CD4-positive, alpha-beta T cell (primary cell): ENCODE measurements around the gene FN3K. TPM values are rescaled to one million over a fixed set of nuclear protein-coding genes. Genes with fewer than 3 reads are reported as not detected.

ENCODE experiments used
- ATAC-seq: fragments of 200-7000 bp; cut with Tn5 transposase; one replicate; pipeline ENCODE4 v1.10.0; 2022; ENCODE audit warnings: mild to moderate bottlenecking; ENCODE audit not compliant: poor library complexity
- CTCF ChIA-PET: fragments of 350-600 bp; sonication (Branson Sonifier 250); formaldehyde crosslinking; loops from one replicate; lab custom pipeline; 2021; ENCODE audit warnings: antibody characterized with exemption, inconsistent platforms; lab: Charles Lee
- POLR2A ChIA-PET: fragments of 350-600 bp; sonication (Branson Sonifier 250); formaldehyde crosslinking; loops from one replicate; lab custom pipeline; 2021; ENCODE audit warnings: antibody characterized with exemption, inconsistent platforms; lab: Charles Lee
- DNase-seq, 14 experiments: peaks; one replicate each; pipeline ENCODE4 v3.0.0-alpha.2; 2013 to 2020; ENCODE audit warnings: mixed read lengths in 2 of 14
- H3K27ac ChIP-seq, 2 donors: one replicate each; pipeline versions ENCODE4 v1.5.1 to v1.7.0; 2013; ENCODE audit warnings: low read length in 2 of 2, low read depth in 1 of 2, mild to moderate bottlenecking in 1 of 2
- H3K27me3 ChIP-seq, 2 experiments: 1 replicate in 1 of 2; 2 replicates in 1 of 2; pipeline versions ENCODE4 v1.6.1 to v1.7.0; 2013; ENCODE audit warnings: low read length in 2 of 2, control low read depth in 1 of 2, mild to moderate bottlenecking in 1 of 2, moderate library complexity in 1 of 2; ENCODE audit not compliant: insufficient read depth in 2 of 2, control insufficient read depth in 1 of 2
- H3K36me3 ChIP-seq: one replicate; pipeline ENCODE4 v1.6.1; 2013; ENCODE audit warnings: low read length, control low read depth; ENCODE audit not compliant: insufficient read depth
- H3K4me1 ChIP-seq: one replicate; pipeline ENCODE4 v1.6.1; 2013; ENCODE audit warnings: low read length, control low read depth; ENCODE audit not compliant: insufficient read depth
- H3K4me3 ChIP-seq: one replicate; pipeline ENCODE4 v1.5.1; 2013; ENCODE audit warnings: mild to moderate bottlenecking, low read length, moderate library complexity
- H3K9me3 ChIP-seq, 2 experiments: 1 replicate in 1 of 2; 2 replicates in 1 of 2; pipeline versions ENCODE4 v1.6.1 to v1.7.0; 2013; ENCODE audit warnings: low read length in 2 of 2, mild to moderate bottlenecking in 2 of 2, control low read depth in 1 of 2, moderate library complexity in 1 of 2; ENCODE audit not compliant: control insufficient read depth in 1 of 2, insufficient read depth in 1 of 2
- H3K27ac Mint-ChIP-seq: one replicate; pipeline ENCODE4 v1.8.0; 2020; ENCODE audit warnings: mixed read lengths
- H3K27me3 Mint-ChIP-seq: one replicate; pipeline ENCODE4 v1.8.0; 2021; ENCODE audit warnings: mixed read lengths
- H3K36me3 Mint-ChIP-seq: one replicate; pipeline ENCODE4 v1.8.0; 2021; ENCODE audit warnings: low read depth, mixed read lengths
- H3K4me1 Mint-ChIP-seq: one replicate; pipeline ENCODE4 v1.8.0; 2021; ENCODE audit warnings: low read depth, mixed read lengths
- H3K4me3 Mint-ChIP-seq: one replicate; pipeline ENCODE4 v1.8.0; 2020; ENCODE audit warnings: mild to moderate bottlenecking, mixed read lengths
- H3K9me3 Mint-ChIP-seq: one replicate; pipeline ENCODE4 v1.8.0; 2020; ENCODE audit warnings: mixed read lengths
- intact Hi-C, 2 experiments: fragments of 100-400 bp; cut with DNase I in 1 of 2; cut with micrococcal nuclease in 1 of 2; formaldehyde crosslinking; loops; one replicate each; pipeline versions ENCODE4 v1.15.1 to v1.9.0; 2023 to 2025; cut with DNase I, micrococcal nuclease
- total RNA-seq, 174 experiments: library from RNA in 2 of 174; stranded (reverse) in 2 of 174; gene quantifications; one replicate each; pipeline ENCODE4 v1.2.3 and lab custom pipeline; 2021 to 2026
- TF ChIP-seq, protein P1 (sequence below): fragments of 200-600 bp; IDR thresholded peaks from one replicate; pipeline ENCODE4 v1.8.0; 2022; ENCODE audit warnings: antibody characterized with exemption, mild to moderate bottlenecking

Gene FN3K
- total RNA-seq, 2 experiments from 2014 or later = 4.2 to 4.9 TPM

DNA sequence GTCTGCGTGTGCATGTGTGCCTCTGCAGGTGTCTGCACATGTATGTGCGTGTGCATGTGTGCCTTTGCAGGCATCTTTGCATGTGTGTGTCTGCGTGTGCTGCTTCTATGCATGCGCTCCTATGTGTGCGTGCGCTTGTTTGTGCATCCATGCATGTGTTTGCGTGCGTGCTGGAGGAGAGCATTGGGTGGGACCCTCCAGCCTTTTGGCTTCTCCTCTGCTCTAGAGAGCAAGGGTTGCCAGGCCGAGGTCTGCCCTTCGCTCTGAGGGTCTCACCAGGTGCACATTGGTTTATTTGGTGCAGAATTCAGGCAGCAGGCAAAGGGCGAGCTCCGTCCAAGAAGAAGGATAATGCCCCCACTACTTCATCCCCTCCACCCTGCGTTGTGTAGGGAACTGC is 35.9 kb upstream of the FN3K start:
- H3K4me1 ChIP-seq = peaks cover 18% of the 10 kb centered on the region
- Mint-ChIP-seq H3K27ac (no peak overlapping the region), H3K9me3 (peaks cover 3% of the 10 kb centered on the region), H3K27me3 (no peaks in the 10 kb centered on the region), H3K4me1 (peaks cover 10% of the 10 kb centered on the region), H3K36me3 (peaks cover 4% of the 10 kb centered on the region), H3K4me3 (peak overlapping the region; percentile 90)
- CTCF ChIA-PET = no interaction called here
- peak overlapping the region; percentile 45 for H3K4me3 ChIP-seq
- ATAC-seq (no peak), DNase-seq (no peak)
- TF ChIP-seq, protein P1, sequence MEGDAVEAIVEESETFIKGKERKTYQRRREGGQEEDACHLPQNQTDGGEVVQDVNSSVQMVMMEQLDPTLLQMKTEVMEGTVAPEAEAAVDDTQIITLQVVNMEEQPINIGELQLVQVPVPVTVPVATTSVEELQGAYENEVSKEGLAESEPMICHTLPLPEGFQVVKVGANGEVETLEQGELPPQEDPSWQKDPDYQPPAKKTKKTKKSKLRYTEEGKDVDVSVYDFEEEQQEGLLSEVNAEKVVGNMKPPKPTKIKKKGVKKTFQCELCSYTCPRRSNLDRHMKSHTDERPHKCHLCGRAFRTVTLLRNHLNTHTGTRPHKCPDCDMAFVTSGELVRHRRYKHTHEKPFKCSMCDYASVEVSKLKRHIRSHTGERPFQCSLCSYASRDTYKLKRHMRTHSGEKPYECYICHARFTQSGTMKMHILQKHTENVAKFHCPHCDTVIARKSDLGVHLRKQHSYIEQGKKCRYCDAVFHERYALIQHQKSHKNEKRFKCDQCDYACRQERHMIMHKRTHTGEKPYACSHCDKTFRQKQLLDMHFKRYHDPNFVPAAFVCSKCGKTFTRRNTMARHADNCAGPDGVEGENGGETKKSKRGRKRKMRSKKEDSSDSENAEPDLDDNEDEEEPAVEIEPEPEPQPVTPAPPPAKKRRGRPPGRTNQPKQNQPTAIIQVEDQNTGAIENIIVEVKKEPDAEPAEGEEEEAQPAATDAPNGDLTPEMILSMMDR = no peak
- H3K27ac ChIP-seq = no peak overlapping the region
- H3K9me3 ChIP-seq = peaks cover 3 to 15% of the 10 kb centered on the region in 2 experiments
- H3K36me3 ChIP-seq = no peaks in the 10 kb centered on the region
- POLR2A ChIA-PET = no interaction called here
- H3K27me3 ChIP-seq = peaks cover 0 to 6% of the 10 kb centered on the region in 2 experiments
- intact Hi-C loops = loop anchor here (1.0 to 5.0 kb wide), 3 partner anchors 17 to 53 kb away; partner anchors contain the start of genes FN3KRP (in 1 of the 2), TBCD (in 1 of the 2) and WDR45B (in 1 of the 2)

DNA sequence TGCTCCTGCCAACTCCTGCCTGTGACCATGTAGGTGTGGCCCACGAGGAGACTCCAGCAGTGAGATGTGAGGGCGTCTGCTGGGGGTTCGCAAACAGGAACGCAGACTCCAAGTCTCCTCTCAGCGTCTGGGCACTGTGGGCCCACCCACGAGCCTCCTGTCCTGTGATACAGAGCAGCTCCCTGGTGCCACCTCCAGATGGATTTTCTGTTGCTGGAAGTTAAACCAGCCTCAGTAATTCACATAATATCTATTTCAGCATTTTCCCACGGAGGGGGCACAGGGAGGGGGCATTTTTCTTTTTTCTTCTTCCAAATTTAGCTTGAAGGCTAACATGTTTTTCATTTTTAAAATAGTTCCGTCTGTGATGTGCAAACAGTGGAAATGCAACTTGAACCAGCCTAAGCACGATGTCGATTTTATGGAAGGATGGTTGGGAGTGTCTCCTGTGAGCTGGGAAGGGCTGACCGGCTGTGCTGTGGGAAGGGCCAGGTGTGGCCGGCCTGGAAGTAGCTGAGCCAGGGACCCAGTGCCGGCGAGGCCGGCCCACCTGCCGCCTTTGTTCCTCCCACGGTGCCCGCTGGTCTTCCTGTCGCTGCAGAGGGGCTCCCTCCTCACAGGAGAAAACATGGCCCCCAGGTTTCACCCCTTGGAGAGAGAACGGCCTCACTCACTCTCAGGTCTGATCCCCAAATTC is 33.0 kb upstream of the FN3K start:
- no peak overlapping the region for H3K4me3 ChIP-seq
- DNase-seq (peak in 1 of 14 experiments; percentile 11), ATAC-seq (no peak)
- Mint-ChIP-seq H3K27ac (no peak overlapping the region), H3K4me3 (no peak overlapping the region), H3K27me3 (no peaks in the 10 kb centered on the region), H3K9me3 (no peaks in the 10 kb centered on the region), H3K36me3 (no peaks in the 10 kb centered on the region), H3K4me1 (peaks cover 10% of the 10 kb centered on the region)
- no peaks in the 10 kb centered on the region for H3K36me3 ChIP-seq
- peaks cover 0 to 2% of the 10 kb centered on the region in 2 experiments for H3K9me3 ChIP-seq
- ChIA-PET POLR2A (no interaction called here), CTCF (no interaction called here)
- intact Hi-C loops = no loop called here
- peaks cover 11% of the 10 kb centered on the region for H3K4me1 ChIP-seq
- H3K27ac ChIP-seq = no peak overlapping the region
- TF ChIP-seq, protein P1 = no peak
- no peaks in the 10 kb centered on the region for H3K27me3 ChIP-seq

DNA sequence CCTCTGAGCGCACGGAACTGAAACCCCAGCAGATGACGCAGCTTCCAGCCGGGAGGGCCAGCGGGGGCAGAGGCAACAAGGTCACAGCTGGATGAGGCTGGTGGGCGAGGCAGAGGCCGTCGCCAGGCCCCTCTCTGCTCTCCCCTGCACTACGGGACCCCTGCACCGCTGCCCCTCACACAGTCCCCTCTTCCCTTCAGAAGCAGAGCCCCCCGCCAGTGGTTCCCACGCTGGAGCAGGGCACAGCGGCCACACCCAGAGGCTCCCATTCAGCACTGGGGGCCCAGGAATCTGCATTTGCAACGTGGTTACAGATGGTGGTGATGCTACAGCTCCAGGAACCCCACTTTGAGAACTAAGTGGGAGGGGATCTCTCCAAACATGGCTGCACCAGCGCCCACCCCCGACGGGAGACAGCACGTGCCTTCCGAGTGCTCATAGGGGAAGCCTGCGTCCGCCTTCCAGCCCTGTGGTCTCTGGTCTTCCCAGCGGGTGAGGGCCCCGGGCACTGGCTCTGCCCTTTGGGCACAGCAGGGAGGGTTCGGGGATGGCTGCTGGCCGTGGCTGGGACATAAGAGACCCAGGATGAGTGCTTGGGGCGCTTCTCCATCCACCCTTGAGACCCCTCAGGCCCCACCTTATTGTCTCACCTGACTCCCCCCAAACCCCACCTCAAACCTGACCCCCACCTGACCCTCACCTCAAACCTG is 32.2 kb upstream of the FN3K start:
- CTCF ChIA-PET = no interaction called here
- ATAC-seq (no peak), DNase-seq (peak in 1 of 14 experiments; percentile 22)
- no peak overlapping the region for H3K27ac ChIP-seq
- H3K4me1 Mint-ChIP-seq = peaks cover 10% of the 10 kb centered on the region
- no peaks in the 10 kb centered on the region for H3K9me3 ChIP-seq
- no peak overlapping the region for H3K27ac Mint-ChIP-seq
- H3K9me3 Mint-ChIP-seq = no peaks in the 10 kb centered on the region
- POLR2A ChIA-PET = no interaction called here
- H3K4me3 Mint-ChIP-seq = no peak overlapping the region
- no peaks in the 10 kb centered on the region for H3K27me3 Mint-ChIP-seq
- TF ChIP-seq, protein P1 = no peak
- H3K4me1 ChIP-seq = peaks cover 7% of the 10 kb centered on the region
- no peaks in the 10 kb centered on the region for H3K27me3 ChIP-seq
- intact Hi-C loops = no loop called here
- no peaks in the 10 kb centered on the region for H3K36me3 ChIP-seq
- no peaks in the 10 kb centered on the region for H3K36me3 Mint-ChIP-seq
- H3K4me3 ChIP-seq = no peak overlapping the region
